Loucy (cell line): ENCODE results near the gene MROH8.

Source experiments
- H2AFZ ChIP-seq: fragments of 200-600 bp; sonication (generic); 2 replicates; pipeline ENCODE4 v1.6.0; 2016; ENCODE audit warnings: antibody characterized with exemption, mild to moderate bottlenecking, low read length, moderate library complexity
- H3F3A ChIP-seq: fragments of 200-600 bp; 2 replicates; pipeline ENCODE4 v1.6.0; 2016; ENCODE audit warnings: antibody characterized with exemption, low read depth, mild to moderate bottlenecking
- H3K27me3 ChIP-seq: fragments of 200-600 bp; sonication (generic); 2 replicates; pipeline ENCODE4 v1.6.1; 2014; ENCODE audit warnings: low read length, mild to moderate bottlenecking; ENCODE audit not compliant: insufficient read depth, poor library complexity, severe bottlenecking
- H3K36me3 ChIP-seq: fragments of 200-600 bp; sonication (generic); 2 replicates; pipeline ENCODE4 v1.6.1; 2016; ENCODE audit warnings: low read length; ENCODE audit not compliant: insufficient read depth
- H3K4me1 ChIP-seq: fragments of 200-600 bp; sonication (generic); 2 replicates; pipeline ENCODE4 v1.5.1; 2014; ENCODE audit warnings: low read length, mild to moderate bottlenecking; ENCODE audit not compliant: insufficient read depth, poor library complexity, severe bottlenecking
- H3K4me2 ChIP-seq: fragments of 200-600 bp; sonication (generic); 2 replicates; pipeline ENCODE4 v1.6.0; 2014; ENCODE audit warnings: antibody characterized with exemption, low read length, low read depth, mild to moderate bottlenecking; ENCODE audit not compliant: poor library complexity, severe bottlenecking
- H3K4me3 ChIP-seq: fragments of 200-600 bp; sonication (generic); 2 replicates; pipeline ENCODE4 v1.5.1; 2014; ENCODE audit warnings: low read length, mild to moderate bottlenecking, mixed read lengths; ENCODE audit not compliant: poor library complexity, severe bottlenecking
- H3K79me2 ChIP-seq: fragments of 200-600 bp; sonication (generic); 2 replicates; pipeline ENCODE4 v1.6.1; 2014; ENCODE audit warnings: low read length; ENCODE audit not compliant: insufficient read depth
- H3K9ac ChIP-seq: fragments of 200-600 bp; sonication (generic); 2 replicates; pipeline ENCODE4 v1.6.0; 2014; ENCODE audit warnings: mild to moderate bottlenecking, low read depth, low read length, moderate library complexity; ENCODE audit not compliant: poor library complexity, severe bottlenecking
- H3K9me2 ChIP-seq: fragments of 200-600 bp; sonication (generic); replicated peaks from 2 replicates; pipeline ENCODE4 v1.6.1; 2016; ENCODE audit warnings: low read depth, low read length, mixed read lengths
- H3K9me3 ChIP-seq: fragments of 200-600 bp; sonication (generic); 2 replicates; pipeline ENCODE4 v1.6.1; 2014; ENCODE audit warnings: mild to moderate bottlenecking, antibody characterized with exemption, low read length, low read depth; ENCODE audit not compliant: insufficient read depth
- H4K20me1 ChIP-seq: fragments of 200-600 bp; sonication (generic); 2 replicates; pipeline ENCODE4 v1.6.0; 2014; ENCODE audit warnings: antibody characterized with exemption, low read length, mild to moderate bottlenecking; ENCODE audit not compliant: insufficient read depth, poor library complexity, severe bottlenecking
- EZH2phosphoT487 ChIP-seq: fragments of 200-600 bp; IDR thresholded peaks from 2 replicates; pipeline ENCODE4 v1.6.1; 2018; ENCODE audit warnings: antibody characterized with exemption, mild to moderate bottlenecking, moderate library complexity, borderline replicate concordance
- TF ChIP-seq, protein P1 (sequence below): fragments of 200-600 bp; sonication (generic); conservative IDR thresholded peaks from 2 replicates; pipeline ENCODE4 v1.5.1; 2014; ENCODE audit warnings: mild to moderate bottlenecking, antibody characterized with exemption, low read length

MROH8 gene

DNA sequence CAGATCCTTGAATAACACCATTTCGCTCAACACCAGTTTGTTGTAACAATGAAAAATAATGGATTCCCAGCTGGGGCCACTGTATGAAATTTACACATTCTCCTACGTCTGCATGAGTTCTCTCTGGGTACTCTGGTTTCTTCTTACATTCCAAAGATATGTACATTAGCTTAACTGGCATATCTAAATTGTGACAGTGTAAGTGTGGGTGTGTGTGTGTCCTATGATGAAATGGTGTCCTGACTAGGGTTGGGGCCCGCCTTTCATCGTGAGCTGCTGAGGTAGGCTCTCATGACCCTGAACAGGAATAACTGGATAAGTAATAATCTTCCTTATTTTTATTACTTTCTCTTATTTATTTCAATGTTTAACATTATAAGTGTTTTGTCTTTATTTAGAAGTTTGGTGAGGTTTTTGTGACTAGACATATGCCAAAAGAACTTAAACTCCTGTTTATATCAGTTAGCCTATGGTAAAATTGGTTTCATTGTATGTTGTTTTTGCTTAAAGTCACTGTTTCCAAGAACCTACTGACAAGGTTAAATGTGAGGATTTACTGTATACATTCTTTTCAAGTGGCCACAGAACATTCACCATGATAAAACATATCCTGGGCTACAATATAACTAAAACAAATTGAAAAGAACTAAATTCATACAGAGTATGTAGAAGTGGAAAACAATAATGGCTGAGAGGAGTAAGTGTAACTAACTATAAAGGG lies 126.0 kb downstream of the MROH8 start:
- H3F3A ChIP-seq, result no peaks in the 10 kb centered on the region
- H3K36me3 ChIP-seq, result peaks cover 76% of the 10 kb centered on the region

More for the DNA sequence above, 126.0 kb downstream of the MROH8 start:
- H3K9ac ChIP-seq, result no peak overlapping the region
- no peak for TF ChIP-seq EZH2phosphoT487
- TF ChIP-seq, protein P1, sequence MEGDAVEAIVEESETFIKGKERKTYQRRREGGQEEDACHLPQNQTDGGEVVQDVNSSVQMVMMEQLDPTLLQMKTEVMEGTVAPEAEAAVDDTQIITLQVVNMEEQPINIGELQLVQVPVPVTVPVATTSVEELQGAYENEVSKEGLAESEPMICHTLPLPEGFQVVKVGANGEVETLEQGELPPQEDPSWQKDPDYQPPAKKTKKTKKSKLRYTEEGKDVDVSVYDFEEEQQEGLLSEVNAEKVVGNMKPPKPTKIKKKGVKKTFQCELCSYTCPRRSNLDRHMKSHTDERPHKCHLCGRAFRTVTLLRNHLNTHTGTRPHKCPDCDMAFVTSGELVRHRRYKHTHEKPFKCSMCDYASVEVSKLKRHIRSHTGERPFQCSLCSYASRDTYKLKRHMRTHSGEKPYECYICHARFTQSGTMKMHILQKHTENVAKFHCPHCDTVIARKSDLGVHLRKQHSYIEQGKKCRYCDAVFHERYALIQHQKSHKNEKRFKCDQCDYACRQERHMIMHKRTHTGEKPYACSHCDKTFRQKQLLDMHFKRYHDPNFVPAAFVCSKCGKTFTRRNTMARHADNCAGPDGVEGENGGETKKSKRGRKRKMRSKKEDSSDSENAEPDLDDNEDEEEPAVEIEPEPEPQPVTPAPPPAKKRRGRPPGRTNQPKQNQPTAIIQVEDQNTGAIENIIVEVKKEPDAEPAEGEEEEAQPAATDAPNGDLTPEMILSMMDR, result no peak
- no peaks in the 10 kb centered on the region for H3K79me2 ChIP-seq
- H3K4me2 ChIP-seq, result no peak overlapping the region
- H2AFZ ChIP-seq, result no peak overlapping the region
- H3K27me3 ChIP-seq, result no peaks in the 10 kb centered on the region
- no peaks in the 10 kb centered on the region for H3K9me3 ChIP-seq
- no peaks in the 10 kb centered on the region for H3K9me2 ChIP-seq
- H3K4me1 ChIP-seq, result no peaks in the 10 kb centered on the region
- no peak overlapping the region for H3K4me3 ChIP-seq
- H4K20me1 ChIP-seq, result no peaks in the 10 kb centered on the region
